ENCODE measurements around the gene AAR2.

The AAR2 gene

DNA sequence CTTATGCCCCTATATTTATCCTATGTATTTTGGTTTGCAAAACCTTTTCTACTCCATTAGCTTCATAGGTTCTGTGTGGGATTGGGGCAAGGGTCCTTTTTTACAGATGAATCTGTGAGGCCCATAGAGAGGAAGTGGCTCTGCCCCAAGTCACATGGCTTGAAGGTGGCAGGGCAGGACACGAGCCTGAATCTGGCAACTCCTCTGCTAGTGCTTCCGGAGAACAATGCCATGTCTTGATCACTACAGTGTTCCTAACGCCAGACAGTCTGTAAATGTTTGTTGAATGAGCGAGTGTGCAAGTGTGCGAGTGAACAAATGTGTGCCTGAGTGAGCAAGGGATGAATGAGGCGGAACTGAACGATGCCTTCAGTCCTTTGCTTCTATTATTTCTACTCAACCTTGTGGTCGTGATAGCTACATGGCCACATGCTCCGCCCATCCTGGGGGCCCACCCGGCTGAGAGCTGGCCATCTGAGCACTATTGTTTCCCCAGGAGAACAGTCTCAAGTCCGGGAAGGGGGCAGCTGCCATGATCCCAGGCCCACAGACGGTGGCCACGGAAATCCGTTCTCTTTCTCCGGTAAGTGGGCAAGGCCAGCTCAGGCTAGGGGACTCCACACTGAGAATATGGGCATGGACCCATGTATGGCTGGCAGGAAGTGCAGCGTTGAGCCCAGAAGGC, 17.8 kb upstream of the AAR2 start:
- DNase-seq: peak in 8 of 58 donors; percentile 20 to 64 (median 34)

DNA sequence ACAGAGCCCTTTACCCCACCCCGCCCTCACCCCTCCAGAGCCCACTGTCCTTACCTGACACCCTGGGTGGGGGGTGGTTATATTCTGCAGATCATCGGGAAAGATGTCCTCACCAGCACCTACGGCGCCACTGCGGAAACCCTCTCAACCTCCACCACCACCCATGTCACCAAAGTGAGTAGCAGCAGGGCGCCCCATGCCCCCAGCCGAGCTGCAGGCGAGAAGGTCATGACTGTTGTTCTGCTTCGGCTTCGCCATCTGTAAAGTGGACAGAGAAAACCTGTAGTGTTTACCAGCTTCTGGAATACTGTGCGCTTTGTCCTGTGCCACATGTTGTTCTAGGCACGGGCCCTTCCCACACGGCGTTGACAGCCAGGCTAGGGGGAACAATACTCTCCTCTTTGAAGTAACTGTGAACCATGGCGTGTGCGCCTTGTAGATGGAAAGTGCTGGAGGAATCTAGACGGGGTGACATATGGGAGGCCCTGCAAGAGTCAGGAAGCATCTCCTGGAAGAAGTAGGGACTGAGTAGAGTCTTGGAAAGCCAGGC, 16.5 kb upstream of the AAR2 start:
- DNase-seq: peak in 26 of 58 donors; percentile 13 to 78 (median 34)

DNA sequence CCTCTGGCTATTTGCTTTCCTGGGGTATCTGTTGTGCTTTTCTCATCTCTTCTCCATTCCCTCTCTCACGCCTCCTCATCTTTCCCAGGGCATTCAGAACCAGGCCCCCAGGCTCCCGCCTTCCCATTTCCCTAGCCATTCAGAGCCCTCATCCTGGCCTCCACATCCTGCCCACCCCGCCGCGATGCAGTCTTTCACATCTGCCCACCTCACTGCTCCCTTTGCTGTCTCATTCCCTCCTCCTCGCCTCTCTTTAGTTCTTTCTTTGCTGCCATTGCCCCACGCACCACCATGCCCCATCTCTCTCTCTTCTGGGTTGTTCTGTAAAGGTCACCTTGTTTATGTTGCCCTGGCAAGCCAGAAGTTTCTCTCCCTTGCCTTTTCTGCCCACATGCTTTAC, 10.6 kb upstream of the AAR2 start:
- no peak for DNase-seq

DNA sequence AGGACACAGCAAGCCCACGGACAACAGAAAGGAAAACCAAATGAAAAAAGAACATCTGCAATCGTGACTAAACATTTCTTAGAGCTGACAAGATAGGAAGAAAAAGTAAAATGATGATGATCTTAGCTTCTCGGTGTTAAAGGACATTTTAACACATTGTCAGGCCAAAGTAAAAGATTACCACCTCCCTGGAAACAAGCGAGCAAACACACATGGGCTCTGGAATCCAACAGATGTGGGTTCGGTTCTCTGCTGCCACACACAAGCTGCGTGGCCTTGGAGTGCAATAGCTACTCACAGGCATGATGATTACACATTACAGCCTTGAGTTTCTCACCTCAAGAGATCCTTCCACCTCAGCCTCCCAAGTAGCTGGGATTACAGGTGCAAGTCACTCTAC, 7.5 kb upstream of the AAR2 start:
- no peak for DNase-seq

DNA sequence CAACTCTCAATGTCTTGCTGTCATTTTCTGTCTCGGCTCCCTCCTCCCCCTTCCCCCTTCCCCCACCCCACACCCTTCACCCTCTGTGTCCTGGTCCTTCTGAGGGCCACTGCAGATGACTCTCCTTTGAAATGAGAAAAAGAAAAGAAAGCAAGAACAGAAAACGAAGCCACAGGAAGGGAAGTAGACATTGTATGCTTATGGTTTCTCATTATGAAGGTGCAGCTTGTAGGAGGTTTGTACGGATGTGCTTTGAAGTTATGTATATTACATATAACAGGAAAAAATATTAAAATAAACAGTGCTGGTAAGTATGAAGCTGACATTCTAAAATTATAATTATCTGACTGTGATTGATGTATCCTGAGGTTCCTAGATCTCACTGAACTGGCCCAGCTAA, 6.3 kb upstream of the AAR2 start:
- DNase-seq: no peak

DNA sequence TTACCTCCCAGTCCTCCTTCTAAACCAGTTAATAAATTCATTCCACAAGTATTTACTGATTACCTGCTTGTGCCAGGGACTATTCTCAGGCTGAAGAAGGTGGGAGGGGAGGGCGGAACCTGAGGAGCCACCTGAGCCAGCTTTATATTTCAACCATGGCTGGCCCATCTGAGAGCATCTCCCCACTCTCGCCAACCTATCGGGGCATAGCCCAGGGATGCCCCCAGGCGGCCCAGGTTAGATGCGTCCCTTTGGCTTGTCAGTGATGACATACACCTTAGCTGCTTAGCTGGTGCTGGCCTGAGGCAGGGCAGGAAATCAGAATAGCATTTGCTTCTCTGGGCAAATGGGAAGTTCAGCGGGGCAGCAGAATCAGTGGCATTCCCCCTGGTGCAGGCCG, 4.9 kb upstream of the AAR2 start:
- no peak for DNase-seq

DNA sequence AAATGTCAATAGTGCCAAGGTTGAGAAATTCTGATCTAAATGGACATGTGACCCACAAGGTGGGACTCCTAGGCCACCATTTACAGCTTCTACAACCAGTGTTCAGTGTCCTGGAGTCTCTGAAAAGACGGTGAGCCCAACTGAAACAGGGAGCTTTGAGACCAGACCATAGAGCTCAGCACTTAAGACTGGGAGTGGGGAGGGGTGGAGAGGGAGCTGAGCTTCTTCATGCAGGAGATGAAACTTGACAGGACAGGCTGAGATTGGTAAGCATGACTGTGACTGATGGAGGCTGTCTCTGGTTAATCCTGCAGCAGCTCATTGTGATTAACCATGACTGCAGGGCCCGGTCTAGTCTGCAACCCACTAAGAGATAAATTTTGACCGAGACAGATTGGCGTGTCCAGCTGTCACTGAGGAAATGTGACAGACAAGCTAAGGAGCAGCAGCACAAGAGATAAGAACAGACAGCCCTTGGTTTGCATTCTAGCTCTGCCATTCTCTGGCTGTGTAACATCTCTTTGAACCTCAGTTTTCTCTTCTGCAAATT, 1.4 kb upstream of the AAR2 start:
- DNase-seq: no peak

DNA sequence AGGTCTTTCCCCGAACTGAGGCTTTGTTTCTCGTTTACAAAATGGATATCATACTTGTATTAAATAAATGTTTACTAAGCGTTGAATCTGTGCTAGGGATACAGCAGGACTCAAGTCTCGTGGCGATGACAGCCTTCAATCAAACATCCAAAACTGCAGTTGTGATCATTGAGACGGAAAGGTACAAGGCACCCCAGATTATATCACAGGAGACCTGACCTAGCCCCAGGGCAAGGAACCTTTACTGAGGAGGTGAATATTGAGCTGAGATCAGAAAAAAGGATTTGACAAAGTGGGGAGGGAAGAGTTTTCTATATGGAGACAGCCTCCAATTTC, 476 bp downstream of the AAR2 start:
- DNase-seq: no peak

DNA sequence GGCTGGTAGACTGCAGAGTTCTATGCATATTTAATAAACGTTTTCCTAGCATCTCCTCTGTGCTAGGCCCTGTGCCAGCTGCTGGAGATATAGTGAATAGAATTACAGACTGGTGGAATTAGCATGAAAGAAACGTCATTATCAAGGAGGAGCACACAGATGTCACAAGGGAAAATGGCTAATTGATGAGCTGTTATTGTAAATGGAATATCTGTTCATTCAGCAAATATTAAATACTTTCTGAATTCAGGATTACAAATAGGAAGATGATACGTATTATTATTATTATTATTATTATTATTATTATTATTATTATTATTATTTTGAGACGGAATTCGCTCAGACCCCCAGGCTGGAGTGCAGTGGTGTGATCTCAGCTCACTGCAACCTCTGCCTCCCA, 1.2 kb downstream of the AAR2 start:
- DNase-seq: peak in 1 of 58 donors; percentile 6

DNA sequence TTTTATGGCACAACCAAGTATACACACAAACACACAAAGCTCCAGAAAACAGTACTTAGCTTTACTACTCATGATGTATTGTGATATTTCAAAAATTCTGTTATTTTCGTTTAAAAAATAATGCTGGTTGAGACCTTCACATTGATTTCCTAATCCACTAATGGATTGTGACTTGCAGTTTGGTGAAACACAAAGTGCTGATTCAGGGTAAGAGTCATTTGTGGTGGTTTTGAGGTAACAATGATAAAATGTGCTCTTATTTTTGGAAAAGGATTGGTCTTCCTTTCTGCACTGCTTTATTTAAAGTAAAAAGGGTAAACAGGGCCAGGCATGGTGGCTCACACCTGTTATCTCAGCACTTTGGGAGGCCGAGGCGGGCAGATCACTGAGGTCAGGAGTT, 1.9 kb downstream of the AAR2 start:
- DNase-seq: no peak

DNA sequence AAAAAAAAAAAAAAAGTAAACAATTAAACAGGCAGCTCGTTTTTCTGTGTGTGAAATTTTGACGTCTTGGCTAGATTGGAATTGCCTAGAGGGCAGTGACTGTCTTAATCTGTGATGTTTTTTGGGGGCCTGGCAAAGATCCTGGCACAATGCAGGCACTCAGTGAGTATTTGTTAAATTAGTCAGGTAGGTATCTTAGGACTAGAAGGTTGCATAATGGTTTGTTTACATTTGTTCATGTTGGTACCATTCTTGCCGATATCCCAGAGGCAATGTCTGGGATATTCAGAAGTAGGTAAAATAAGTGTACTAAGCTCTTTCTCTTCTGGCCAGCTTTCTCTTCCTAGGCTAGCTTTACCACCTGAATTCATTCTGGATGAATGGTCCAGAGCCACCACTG, 2.5 kb downstream of the AAR2 start:
- DNase-seq: no peak

DNA sequence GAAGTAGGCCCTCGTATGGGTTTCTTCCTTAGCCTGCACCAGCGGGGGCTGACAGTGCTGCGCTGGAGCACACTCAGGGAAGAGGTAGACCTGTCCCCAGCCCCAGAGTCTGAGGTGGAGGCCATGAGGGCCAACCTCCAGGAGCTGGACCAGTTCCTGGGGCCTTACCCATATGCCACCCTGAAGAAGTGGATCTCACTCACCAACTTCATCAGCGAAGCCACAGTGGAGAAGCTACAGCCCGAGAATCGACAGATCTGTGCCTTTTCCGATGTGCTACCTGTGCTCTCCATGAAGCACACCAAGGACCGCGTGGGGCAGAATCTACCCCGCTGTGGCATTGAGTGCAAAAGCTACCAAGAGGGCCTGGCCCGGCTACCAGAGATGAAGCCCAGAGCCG, 3.8 kb downstream of the AAR2 start:
- no peak for DNase-seq

DNA sequence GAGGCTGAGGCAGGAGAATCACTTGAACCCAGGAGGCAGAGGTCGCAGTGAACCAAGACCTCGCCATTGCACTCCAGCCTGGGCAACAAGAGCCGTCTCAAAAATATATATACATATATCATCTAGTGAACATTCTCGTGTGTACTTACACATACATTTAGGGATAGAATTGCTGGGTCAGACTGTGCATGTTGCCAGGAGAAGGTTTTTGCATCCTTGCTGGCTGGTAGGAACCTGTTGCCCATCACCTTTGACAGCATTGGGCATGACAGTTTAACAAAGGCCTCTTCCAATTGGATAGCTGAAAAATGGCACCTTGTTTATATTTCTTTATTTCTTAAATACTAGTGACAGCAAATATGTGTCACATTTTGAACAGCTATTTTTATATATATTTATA, 5.4 kb downstream of the AAR2 start:
- no peak for DNase-seq

DNA sequence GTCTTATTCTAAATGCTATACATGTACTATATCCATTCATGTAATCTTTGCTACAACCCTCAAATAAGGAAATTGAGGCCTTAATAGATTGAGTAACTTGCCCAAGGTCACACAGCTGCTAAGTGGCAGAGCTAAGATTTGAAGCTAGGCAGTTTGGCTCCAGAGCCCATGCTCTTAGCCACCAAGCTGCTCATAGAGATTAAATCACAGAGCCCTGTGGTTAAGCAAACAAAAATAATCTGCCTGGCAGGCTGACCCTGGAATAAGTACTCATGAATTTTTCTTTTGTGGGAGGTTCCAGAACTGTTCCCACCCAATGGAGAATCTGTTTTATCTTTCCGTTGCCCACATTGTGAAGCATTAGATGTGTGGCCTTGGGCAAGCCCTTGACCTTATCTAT, 7.4 kb downstream of the AAR2 start:
- DNase-seq: no peak

DNA sequence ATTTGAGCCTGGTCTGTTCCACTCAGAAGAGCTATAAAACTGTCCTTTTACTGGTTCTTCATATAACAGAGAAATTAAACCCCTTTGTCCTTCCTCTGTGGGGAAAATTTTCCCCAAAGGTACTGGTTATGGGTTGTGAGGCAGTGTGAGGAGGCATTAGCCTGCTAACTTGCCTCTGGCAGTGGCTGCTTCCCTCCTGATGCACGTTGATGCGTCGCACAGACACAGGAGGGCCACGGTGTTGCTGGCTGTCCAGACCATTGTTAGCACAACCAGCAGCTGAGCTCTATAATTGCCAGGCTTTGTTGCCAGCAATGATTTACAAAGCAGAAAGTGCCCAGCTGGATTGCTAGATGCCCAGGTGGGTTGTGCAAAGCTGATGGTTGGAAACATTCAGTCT, 10.1 kb downstream of the AAR2 start:
- DNase-seq: no peak

DNA sequence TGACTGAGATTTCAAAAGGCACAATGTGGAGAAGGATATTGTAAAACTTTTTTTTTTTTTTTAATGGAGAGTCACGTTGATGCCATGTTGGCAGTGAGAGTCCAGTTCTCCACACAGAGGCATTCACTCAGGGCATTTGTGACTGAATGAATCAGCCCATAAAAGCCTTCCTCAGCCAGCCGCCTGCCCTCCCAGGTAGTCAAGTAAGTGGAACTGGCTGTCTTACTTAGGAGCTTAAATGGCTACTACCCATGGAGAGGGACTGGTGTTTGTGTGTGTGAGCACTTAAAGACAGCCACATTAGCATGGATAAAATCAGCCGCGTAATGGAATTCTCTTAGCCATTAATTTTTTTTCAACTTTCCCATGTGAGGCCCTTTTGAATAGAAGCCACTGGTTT, 12.6 kb downstream of the AAR2 start:
- DNase-seq: peak in 12 of 58 donors; percentile 6 to 32 (median 18)

DNA sequence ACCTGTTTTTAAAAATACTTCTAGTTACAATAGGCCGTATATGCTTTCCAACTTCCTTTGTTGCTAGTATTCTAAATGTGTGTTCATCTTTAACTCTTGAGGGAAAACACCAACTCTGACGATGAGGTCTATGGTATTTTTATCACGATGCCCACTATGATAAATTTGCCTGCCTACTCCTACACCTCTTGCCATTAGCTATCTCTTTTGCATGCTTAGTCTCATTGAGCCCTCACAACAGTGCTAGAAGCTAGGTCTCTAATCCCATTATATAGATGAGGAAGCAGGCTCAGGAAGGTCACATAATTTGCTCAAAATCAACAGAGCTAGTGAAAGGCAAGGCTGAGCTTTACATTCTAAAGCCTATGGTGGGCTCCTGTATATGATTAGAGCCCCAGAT, 13.2 kb downstream of the AAR2 start:
- DNase-seq: no peak

DNA sequence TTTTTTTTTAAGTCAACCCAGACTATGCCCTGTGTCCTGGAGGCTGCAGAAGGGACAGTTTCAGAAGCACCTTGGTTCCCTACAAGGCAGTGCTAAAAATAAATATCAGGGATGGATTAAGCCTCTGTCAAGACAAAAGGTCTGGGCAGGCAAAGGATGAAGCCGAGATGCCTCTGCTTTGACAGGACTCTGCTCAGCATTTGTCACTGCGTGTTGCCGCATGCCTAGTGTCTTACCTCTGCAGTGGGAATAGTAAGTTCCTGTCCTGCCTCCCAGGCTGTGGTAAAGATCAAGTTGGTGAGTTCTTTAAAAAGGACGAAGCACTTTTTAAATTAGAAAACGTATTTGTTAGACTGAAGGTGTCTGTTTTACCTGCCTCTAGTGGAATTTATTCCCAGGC, 15.1 kb downstream of the AAR2 start:
- no peak for DNase-seq

DNA sequence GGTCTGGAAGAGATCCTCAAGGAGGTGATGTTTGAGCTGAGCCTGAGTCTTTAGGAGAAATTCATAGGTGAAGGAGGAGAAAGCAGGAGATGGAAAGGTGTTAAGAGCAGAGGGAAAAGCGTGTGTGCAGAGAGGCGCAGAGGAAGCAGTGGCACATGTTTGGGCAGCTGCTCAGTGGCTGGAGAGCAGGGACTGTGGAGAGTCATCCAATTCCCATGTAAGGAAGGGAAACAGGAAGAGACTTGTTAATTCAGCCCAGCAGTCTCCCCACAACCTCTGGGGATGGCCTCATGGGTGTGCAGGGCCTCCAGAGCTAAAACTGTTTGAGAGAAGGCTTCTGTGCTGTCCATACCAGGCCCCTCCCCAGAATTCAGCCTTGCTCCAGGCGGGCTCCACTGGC, 16.2 kb downstream of the AAR2 start:
- DNase-seq: no peak

DNA sequence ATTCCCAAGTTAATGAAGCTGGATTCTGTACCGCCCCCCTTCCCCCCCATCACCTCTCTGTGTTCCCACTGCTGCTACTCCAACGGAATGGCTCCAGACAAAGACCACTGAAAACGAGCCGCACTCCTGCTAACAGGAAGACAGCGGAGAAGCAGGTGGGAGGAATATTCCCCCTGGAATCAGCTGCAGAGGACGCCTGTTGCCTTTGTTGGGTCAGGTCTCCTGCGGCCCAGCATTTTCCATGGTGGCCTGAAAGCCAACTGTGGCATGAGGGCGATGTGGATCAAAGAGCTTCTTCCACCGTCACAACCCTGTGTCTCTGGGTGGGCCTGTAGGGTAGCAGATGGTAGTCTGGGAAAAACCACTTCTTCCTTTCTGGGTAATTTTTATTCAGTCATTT, 16.8 kb downstream of the AAR2 start:
- no peak for DNase-seq

DNA sequence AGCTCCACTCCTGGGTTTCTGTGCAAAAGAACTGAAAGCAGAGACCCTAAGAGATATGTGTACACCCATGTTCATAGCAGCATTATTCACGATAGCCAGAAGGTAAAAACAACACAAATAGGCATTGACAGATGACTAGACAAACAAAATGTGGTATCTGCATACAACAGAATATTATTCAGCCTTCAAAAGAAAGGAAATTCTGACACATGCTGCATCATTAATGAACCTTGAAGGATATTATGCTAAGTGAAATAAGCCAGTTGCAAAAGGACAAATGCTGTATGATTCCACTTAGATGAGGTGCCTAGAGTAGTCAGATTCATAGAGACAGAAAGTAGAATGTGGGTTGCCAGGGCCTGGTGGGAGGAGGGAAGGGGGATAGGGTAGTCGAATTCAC, 17.8 kb downstream of the AAR2 start:
- DNase-seq: no peak

DNA sequence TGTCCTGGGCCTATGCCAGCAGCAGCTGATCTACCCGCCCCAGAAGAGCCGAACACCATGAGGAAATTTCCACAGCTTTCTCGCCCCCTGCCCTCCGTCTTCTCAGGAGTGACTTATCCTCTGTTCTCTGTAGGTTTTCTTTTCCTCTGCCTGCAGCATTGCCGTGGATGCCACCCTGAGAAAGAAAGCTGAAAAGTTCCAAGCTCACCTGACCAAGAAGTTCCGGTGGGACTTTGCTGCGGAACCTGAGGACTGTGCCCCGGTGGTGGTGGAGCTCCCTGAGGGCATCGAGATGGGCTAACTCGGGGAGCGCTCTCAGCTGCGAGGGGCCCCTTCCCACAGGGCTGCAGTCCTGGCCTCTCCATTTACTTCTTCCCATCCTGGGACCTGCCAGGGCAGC, 19.2 kb downstream of the AAR2 start:
- peak in 1 of 58 donors; percentile 26 for DNase-seq

All from anterior cingulate cortex (tissue), 58 donors.